ENCODE measurements around the gene SEPTIN1.

GRCh38 chr16:30397776-30398660, 15.7 kb upstream of the SEPTIN1 start:
- no peak for TF ChIP-seq POLR2A (IDR thresholded peaks at IDR 0.05)
- no peak for TF ChIP-seq CTCF (IDR thresholded peaks at IDR 0.05)
